Esophagus muscularis mucosa (tissue), 4 donors: Measurements from ENCODE around the gene NELFA.

Source experiments
- EP300 ChIP-seq: sonication (generic); formaldehyde crosslinking; IDR thresholded peaks from one replicate; pipeline ENCODE4 v1.6.1; 2017; ENCODE audit warnings: antibody characterized with exemption
- POLR2A ChIP-seq: fragments of 450-650 bp; IDR thresholded peaks from one replicate; pipeline ENCODE4 v1.6.1; 2017; ENCODE audit warnings: antibody characterized with exemption, moderate library complexity, mild to moderate bottlenecking, low read depth
- POLR2AphosphoS5 ChIP-seq, 2 donors: sonication (generic); formaldehyde crosslinking; IDR thresholded peaks; one replicate each; pipeline ENCODE4 v1.6.1; 2017; ENCODE audit warnings: antibody characterized with exemption in 2 of 2
- TF ChIP-seq, protein P1 (sequence below), 3 experiments: fragments of 200-600 bp in 2 of 3; fragments of 450-650 bp in 1 of 3; sonication (generic) in 2 of 3; IDR thresholded peaks; one replicate each; pipeline ENCODE4 v1.5.1; 2017 to 2019; ENCODE audit warnings: antibody characterized with exemption in 3 of 3, mild to moderate bottlenecking in 2 of 3, moderate library complexity in 1 of 3

DNA sequence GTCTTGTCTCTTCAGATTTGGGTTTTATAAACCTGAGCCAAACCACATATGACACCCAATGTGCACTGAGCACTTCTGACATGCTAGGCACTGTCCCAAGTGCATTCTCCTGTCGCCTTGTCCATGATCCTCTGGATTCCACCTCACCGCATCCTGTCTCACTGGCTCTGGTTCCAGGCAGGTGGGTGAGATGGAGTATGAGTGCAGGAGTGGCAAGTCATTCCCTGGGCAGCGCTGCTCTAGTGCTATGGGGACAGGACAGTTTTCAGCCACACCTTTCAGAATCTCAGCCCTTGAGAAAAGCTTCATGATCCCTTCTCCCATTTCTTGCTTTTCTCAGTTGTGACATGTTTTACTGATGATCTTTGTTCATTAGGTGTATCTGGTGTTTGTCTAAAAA lies 71.2 kb downstream of the NELFA start:
- TF ChIP-seq POLR2A: no peak
- TF ChIP-seq, protein P1, sequence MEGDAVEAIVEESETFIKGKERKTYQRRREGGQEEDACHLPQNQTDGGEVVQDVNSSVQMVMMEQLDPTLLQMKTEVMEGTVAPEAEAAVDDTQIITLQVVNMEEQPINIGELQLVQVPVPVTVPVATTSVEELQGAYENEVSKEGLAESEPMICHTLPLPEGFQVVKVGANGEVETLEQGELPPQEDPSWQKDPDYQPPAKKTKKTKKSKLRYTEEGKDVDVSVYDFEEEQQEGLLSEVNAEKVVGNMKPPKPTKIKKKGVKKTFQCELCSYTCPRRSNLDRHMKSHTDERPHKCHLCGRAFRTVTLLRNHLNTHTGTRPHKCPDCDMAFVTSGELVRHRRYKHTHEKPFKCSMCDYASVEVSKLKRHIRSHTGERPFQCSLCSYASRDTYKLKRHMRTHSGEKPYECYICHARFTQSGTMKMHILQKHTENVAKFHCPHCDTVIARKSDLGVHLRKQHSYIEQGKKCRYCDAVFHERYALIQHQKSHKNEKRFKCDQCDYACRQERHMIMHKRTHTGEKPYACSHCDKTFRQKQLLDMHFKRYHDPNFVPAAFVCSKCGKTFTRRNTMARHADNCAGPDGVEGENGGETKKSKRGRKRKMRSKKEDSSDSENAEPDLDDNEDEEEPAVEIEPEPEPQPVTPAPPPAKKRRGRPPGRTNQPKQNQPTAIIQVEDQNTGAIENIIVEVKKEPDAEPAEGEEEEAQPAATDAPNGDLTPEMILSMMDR (IDR thresholded peaks at IDR 0.05): no peak
- no peak for TF ChIP-seq POLR2AphosphoS5 (IDR thresholded peaks at IDR 0.05)
- TF ChIP-seq EP300: no peak
